ENCODE data around the gene IRX2.

- no peak for TF ChIP-seq RBBP5 (conservative IDR thresholded peaks at IDR 0.05)
- TF ChIP-seq, protein P1, sequence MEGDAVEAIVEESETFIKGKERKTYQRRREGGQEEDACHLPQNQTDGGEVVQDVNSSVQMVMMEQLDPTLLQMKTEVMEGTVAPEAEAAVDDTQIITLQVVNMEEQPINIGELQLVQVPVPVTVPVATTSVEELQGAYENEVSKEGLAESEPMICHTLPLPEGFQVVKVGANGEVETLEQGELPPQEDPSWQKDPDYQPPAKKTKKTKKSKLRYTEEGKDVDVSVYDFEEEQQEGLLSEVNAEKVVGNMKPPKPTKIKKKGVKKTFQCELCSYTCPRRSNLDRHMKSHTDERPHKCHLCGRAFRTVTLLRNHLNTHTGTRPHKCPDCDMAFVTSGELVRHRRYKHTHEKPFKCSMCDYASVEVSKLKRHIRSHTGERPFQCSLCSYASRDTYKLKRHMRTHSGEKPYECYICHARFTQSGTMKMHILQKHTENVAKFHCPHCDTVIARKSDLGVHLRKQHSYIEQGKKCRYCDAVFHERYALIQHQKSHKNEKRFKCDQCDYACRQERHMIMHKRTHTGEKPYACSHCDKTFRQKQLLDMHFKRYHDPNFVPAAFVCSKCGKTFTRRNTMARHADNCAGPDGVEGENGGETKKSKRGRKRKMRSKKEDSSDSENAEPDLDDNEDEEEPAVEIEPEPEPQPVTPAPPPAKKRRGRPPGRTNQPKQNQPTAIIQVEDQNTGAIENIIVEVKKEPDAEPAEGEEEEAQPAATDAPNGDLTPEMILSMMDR (IDR thresholded peaks at IDR 0.05 in 2 of 3, conservative IDR thresholded peaks at IDR 0.05 in 1 of 3; ENCODE audit: control insufficient read depth in 2 of 3, extremely low read depth in 1 of 3, insufficient read depth in 1 of 3, low read depth in 3 of 3, low read length in 3 of 3) = no peak
- TF ChIP-seq REST (IDR thresholded peaks at IDR 0.05; ENCODE audit: low read depth, low read length) = no peak
- TF ChIP-seq LARP7 (IDR thresholded peaks at IDR 0.05) = no peak
- TF ChIP-seq WRNIP1 (IDR thresholded peaks at IDR 0.05; ENCODE audit: borderline replicate concordance, low read depth, low read length) = no peak
- TF ChIP-seq ZBED1 (IDR thresholded peaks at IDR 0.05; ENCODE audit: borderline replicate concordance) = no peak
- no peak for TF ChIP-seq POLR2A (IDR thresholded peaks at IDR 0.05; ENCODE audit: low read depth, low read length)
- no peak for TF ChIP-seq EGR1 (IDR thresholded peaks at IDR 0.05; ENCODE audit: borderline replicate concordance in 1 of 2, low read depth in 2 of 2, low read length in 2 of 2)
- no peak for TF ChIP-seq SP1 (IDR thresholded peaks at IDR 0.05; ENCODE audit: low read depth, low read length)
- TF ChIP-seq POLR2AphosphoS5 (IDR thresholded peaks at IDR 0.05; ENCODE audit: low read length) = no peak
- no peak for TF ChIP-seq RAD21 (IDR thresholded peaks at IDR 0.05; ENCODE audit: insufficient read depth, low read depth, low read length)
- TF ChIP-seq EED (IDR thresholded peaks at IDR 0.05; ENCODE audit: low read depth) = no peak
- no peak for TF ChIP-seq GABPA (IDR thresholded peaks at IDR 0.05; ENCODE audit: low read depth)
Measured at GRCh38 chr5:2746561-2747032, 4.9 kb downstream of the IRX2 start.
